GM19463 (cell line): ENCODE measurements around the gene MFNG.
"Not testable (repeated sequence)": the region's sequence is repeated elsewhere in the genome, so short reads cannot be mapped to it uniquely, and the experiment has no call there.

Experiments
- ATAC-seq: cut with Tn5 transposase; IDR thresholded peaks from one replicate; pipeline ENCODE4 v1.9.1; 2021; ENCODE audit warnings: mild to moderate bottlenecking, moderate library complexity; ENCODE audit not compliant: unreplicated experiment

Gene MFNG

GRCh38 chr22:37476389-37477329, 9.5 kb downstream of the MFNG start:
- ATAC-seq: no peak

- ATAC-seq: no peak
Measured at GRCh38 chr22:37474447-37475090, 11.6 kb downstream of the MFNG start.

GRCh38 chr22:37473437-37473946, 12.7 kb downstream of the MFNG start:
- no peak for ATAC-seq

GRCh38 chr22:37472418-37473006, 13.7 kb downstream of the MFNG start:
- no peak for ATAC-seq

- no peak for ATAC-seq
Measured at GRCh38 chr22:37471727-37472417, 14.3 kb downstream of the MFNG start.

- ATAC-seq: no peak
Measured at GRCh38 chr22:37470087-37470445, 16.1 kb downstream of the MFNG start.

- ATAC-seq: no peak
Measured at GRCh38 chr22:37469416-37470086, 16.6 kb downstream of the MFNG start.

GRCh38 chr22:37468201-37468695, 17.9 kb downstream of the MFNG start:
- ATAC-seq: not testable (repeated sequence)

GRCh38 chr22:37467391-37467955, 18.7 kb downstream of the MFNG start:
- ATAC-seq: no peak

- peak; percentile 51 for ATAC-seq
Measured at GRCh38 chr22:37464181-37464580, 22.0 kb downstream of the MFNG start.

GRCh38 chr22:37462983-37463382, 23.2 kb downstream of the MFNG start:
- no peak for ATAC-seq

GRCh38 chr22:37462436-37462835, 23.7 kb downstream of the MFNG start:
- ATAC-seq: no peak

- ATAC-seq: no peak
Measured at GRCh38 chr22:37461961-37462360, 24.2 kb downstream of the MFNG start.

GRCh38 chr22:37460684-37461083, 25.5 kb downstream of the MFNG start:
- no peak for ATAC-seq

GRCh38 chr22:37459206-37459605, 27.0 kb downstream of the MFNG start:
- no peak for ATAC-seq

- no peak for ATAC-seq
Measured at GRCh38 chr22:37457093-37457893, 28.9 kb downstream of the MFNG start.

GRCh38 chr22:37456346-37456745, 29.8 kb downstream of the MFNG start:
- ATAC-seq: no peak

- no peak for ATAC-seq
Measured at GRCh38 chr22:37455896-37456295, 30.3 kb downstream of the MFNG start.
